Measurements from ENCODE around the gene TMEM81. TPM values are rescaled to one million over a fixed set of nuclear protein-coding genes. Genes with fewer than 3 reads are reported as not detected.

TMEM81 gene
- total RNA-seq, 2 donors from 2014 or later, result 4.9 to 6.2 TPM

DNA sequence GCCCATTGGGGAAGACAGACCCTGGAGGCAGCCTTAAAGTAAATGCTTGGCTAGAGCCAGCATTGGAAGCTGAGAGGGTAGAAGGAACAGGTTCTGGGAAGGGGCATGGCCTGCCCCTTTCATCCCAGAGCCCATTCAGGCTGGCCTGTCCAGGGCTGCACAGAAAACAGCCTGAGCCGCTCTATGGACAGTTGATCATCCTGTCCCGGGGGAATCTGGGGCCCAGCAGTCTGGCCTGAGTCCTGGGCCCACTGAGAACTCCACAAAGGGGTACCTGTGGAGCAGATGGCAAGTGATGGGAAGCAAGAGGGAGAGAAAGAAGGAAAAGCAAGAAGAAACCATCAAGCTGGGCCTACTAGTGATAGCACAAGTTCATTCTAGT, 13.2 kb downstream of the TMEM81 start:
- H3K27ac ChIP-seq (ENCODE audit: low read depth, low read length), result no peak overlapping the region
- TF ChIP-seq, protein P1, sequence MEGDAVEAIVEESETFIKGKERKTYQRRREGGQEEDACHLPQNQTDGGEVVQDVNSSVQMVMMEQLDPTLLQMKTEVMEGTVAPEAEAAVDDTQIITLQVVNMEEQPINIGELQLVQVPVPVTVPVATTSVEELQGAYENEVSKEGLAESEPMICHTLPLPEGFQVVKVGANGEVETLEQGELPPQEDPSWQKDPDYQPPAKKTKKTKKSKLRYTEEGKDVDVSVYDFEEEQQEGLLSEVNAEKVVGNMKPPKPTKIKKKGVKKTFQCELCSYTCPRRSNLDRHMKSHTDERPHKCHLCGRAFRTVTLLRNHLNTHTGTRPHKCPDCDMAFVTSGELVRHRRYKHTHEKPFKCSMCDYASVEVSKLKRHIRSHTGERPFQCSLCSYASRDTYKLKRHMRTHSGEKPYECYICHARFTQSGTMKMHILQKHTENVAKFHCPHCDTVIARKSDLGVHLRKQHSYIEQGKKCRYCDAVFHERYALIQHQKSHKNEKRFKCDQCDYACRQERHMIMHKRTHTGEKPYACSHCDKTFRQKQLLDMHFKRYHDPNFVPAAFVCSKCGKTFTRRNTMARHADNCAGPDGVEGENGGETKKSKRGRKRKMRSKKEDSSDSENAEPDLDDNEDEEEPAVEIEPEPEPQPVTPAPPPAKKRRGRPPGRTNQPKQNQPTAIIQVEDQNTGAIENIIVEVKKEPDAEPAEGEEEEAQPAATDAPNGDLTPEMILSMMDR (conservative IDR thresholded peaks at IDR 0.05), result no peak
- H3K4me3 Mint-ChIP-seq, result no peak overlapping the region
- H3K27ac Mint-ChIP-seq, result no peak overlapping the region
- no peak for DNase-seq
- H3K36me3 ChIP-seq (ENCODE audit: control insufficient read depth, insufficient read depth, low read length), result no peaks in the 10 kb centered on the region
- no peaks in the 10 kb centered on the region for H3K9me3 Mint-ChIP-seq
- H3K27me3 Mint-ChIP-seq (ENCODE audit: insufficient read depth), result peaks cover 2% of the 10 kb centered on the region
- H3K4me1 ChIP-seq (ENCODE audit: control insufficient read depth, insufficient read depth, low read length), result no peaks in the 10 kb centered on the region
- H3K4me1 Mint-ChIP-seq, result no peaks in the 10 kb centered on the region
- H3K36me3 Mint-ChIP-seq (ENCODE audit: low read depth), result no peaks in the 10 kb centered on the region
- H3K9ac ChIP-seq (ENCODE audit: extremely low read depth, low read length, poor library complexity, severe bottlenecking), result no peak overlapping the region
- no peaks in the 10 kb centered on the region for H3K27me3 ChIP-seq (ENCODE audit: control insufficient read depth, insufficient read depth, low read length, poor library complexity, severe bottlenecking)
- 87 to 100% methylated on average over 2 of the region's 2 CpGs for WGBS, 2 experiments (ENCODE audit: insufficient coverage in 1 of 2, insufficient read length in 1 of 2)
- no peaks in the 10 kb centered on the region for H3K9me3 ChIP-seq (ENCODE audit: control insufficient read depth, low read length)
- no peak overlapping the region for H3K4me3 ChIP-seq (ENCODE audit: low read length)

DNA sequence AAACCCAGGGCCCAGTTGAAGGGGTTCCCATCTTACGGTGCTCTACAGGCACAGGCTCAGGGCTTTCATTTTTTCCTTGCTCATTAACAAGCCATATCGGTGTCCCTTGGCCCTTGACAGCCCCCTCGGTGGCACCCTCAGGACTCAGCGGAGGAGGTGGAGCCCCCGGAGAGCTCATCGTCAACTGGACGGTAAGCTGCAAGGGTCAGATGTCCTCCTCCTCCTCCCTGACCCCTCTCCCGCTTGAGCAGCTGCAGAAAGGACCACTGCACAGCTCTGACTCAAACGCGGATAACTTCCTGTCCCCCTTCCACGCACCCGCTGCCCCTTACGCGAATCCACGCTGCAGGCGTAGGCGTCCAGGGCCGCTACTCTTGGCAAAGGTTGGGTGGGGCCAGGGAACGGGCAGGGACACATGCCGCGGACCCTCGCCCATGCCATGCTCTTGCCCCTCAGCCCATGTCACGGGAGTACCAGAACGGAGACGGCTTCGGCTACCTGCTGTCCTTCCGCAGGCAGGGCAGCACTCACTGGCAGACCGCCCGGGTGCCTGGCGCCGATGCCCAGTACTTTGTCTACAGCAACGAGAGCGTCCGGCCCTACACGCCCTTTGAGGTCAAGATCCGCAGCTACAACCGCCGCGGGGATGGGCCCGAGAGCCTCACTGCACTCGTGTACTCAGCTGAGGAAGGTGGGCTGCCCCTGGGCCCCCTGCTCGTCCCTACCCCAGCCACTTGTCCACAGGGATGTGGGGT, 14.7 kb downstream of the TMEM81 start:
- Mint-ChIP-seq H3K9me3 (no peaks in the 10 kb centered on the region), H3K36me3 (ENCODE audit: low read depth) (no peaks in the 10 kb centered on the region), H3K27me3 (ENCODE audit: insufficient read depth) (no peaks in the 10 kb centered on the region), H3K4me1 (no peaks in the 10 kb centered on the region), H3K27ac (no peak overlapping the region), H3K4me3 (no peak overlapping the region)
- H3K9me3 ChIP-seq (ENCODE audit: control insufficient read depth, low read length), result no peaks in the 10 kb centered on the region
- 95 to 96% methylated on average over 33 to 42 of the region's 42 CpGs for WGBS, 2 experiments (ENCODE audit: insufficient coverage in 1 of 2, insufficient read length in 1 of 2)
- H3K27me3 ChIP-seq (ENCODE audit: control insufficient read depth, insufficient read depth, low read length, poor library complexity, severe bottlenecking), result no peaks in the 10 kb centered on the region
- H3K27ac ChIP-seq (ENCODE audit: low read depth, low read length), result no peak overlapping the region
- no peak overlapping the region for H3K4me3 ChIP-seq (ENCODE audit: low read length)
- H3K9ac ChIP-seq (ENCODE audit: extremely low read depth, low read length, poor library complexity, severe bottlenecking), result no peak overlapping the region
- H3K36me3 ChIP-seq (ENCODE audit: control insufficient read depth, insufficient read depth, low read length), result no peaks in the 10 kb centered on the region
- no peak for DNase-seq
- H3K4me1 ChIP-seq (ENCODE audit: control insufficient read depth, insufficient read depth, low read length), result no peaks in the 10 kb centered on the region
- TF ChIP-seq, protein P1 (conservative IDR thresholded peaks at IDR 0.05), result no peak

- Mint-ChIP-seq H3K27ac (no peak overlapping the region), H3K4me1 (no peaks in the 10 kb centered on the region), H3K27me3 (ENCODE audit: insufficient read depth) (no peaks in the 10 kb centered on the region), H3K9me3 (no peaks in the 10 kb centered on the region), H3K4me3 (no peak overlapping the region), H3K36me3 (ENCODE audit: low read depth) (no peaks in the 10 kb centered on the region)
- no peak for DNase-seq
- TF ChIP-seq, protein P1 (conservative IDR thresholded peaks at IDR 0.05), result no peak
- H3K4me1 ChIP-seq (ENCODE audit: control insufficient read depth, insufficient read depth, low read length), result no peaks in the 10 kb centered on the region
- no peaks in the 10 kb centered on the region for H3K9me3 ChIP-seq (ENCODE audit: control insufficient read depth, low read length)
- no peaks in the 10 kb centered on the region for H3K36me3 ChIP-seq (ENCODE audit: control insufficient read depth, insufficient read depth, low read length)
- H3K27me3 ChIP-seq (ENCODE audit: control insufficient read depth, insufficient read depth, low read length, poor library complexity, severe bottlenecking), result no peaks in the 10 kb centered on the region
- no peak overlapping the region for H3K9ac ChIP-seq (ENCODE audit: extremely low read depth, low read length, poor library complexity, severe bottlenecking)
- H3K4me3 ChIP-seq (ENCODE audit: low read length), result no peak overlapping the region
- WGBS, 2 experiments (ENCODE audit: insufficient coverage in 1 of 2, insufficient read length in 1 of 2), result 69 to 90% methylated on average over 2 of the region's 2 CpGs
- no peak overlapping the region for H3K27ac ChIP-seq (ENCODE audit: low read depth, low read length)
These were observed 15.7 kb downstream of the TMEM81 start for GRCh38 chr1:205068457-205069040.

Data from endodermal cell (in vitro differentiated cells).